ENCODE data around the gene ZMYND11. TPM values are rescaled to one million over a fixed set of nuclear protein-coding genes. Genes with fewer than 3 reads are reported as not detected.

Gene ZMYND11
- total RNA-seq, 1 experiment from 2014 or later = 40.3 TPM

GRCh38 chr10:293636-294035 is 158.4 kb downstream of the ZMYND11 start:
- TF ChIP-seq CTCF (IDR thresholded peaks at IDR 0.05; ENCODE audit: unreplicated experiment) = no peak
- intact Hi-C loops (cut with micrococcal nuclease; ENCODE audit: unreplicated experiment) = no loop called here
- CTCF ChIA-PET = interaction anchor here (1.0 kb wide), 1 partner anchor 98 kb away, joined by 3 read pairs; no protein-coding TSS in a partner anchor
- Mint-ChIP-seq H3K27me3 (ENCODE audit: unreplicated experiment) (no peaks in the 10 kb centered on the region), H3K4me3 (ENCODE audit: low read depth, unreplicated experiment) (no peak overlapping the region), H3K27ac (ENCODE audit: unreplicated experiment) (no peak overlapping the region), H3K36me3 (ENCODE audit: insufficient read depth, unreplicated experiment) (no peaks in the 10 kb centered on the region), H3K9me3 (ENCODE audit: low read depth, unreplicated experiment) (no peaks in the 10 kb centered on the region), H3K4me1 (ENCODE audit: low read depth, unreplicated experiment) (no peaks in the 10 kb centered on the region)
- no peak for DNase-seq
- no TSS peak for BruUV-seq (replicated peaks)

- Mint-ChIP-seq H3K4me1 (ENCODE audit: low read depth, unreplicated experiment) (no peaks in the 10 kb centered on the region), H3K9me3 (ENCODE audit: low read depth, unreplicated experiment) (no peaks in the 10 kb centered on the region), H3K4me3 (ENCODE audit: low read depth, unreplicated experiment) (no peak overlapping the region), H3K27ac (ENCODE audit: unreplicated experiment) (no peak overlapping the region), H3K27me3 (ENCODE audit: unreplicated experiment) (no peaks in the 10 kb centered on the region), H3K36me3 (ENCODE audit: insufficient read depth, unreplicated experiment) (no peaks in the 10 kb centered on the region)
- intact Hi-C loops (cut with micrococcal nuclease; ENCODE audit: unreplicated experiment) = no loop called here
- DNase-seq = no peak
- no TSS peak for BruUV-seq (replicated peaks)
- no peak for TF ChIP-seq CTCF (IDR thresholded peaks at IDR 0.05; ENCODE audit: unreplicated experiment)
- CTCF ChIA-PET = no interaction called here
Measured at GRCh38 chr10:297567-297966, 162.3 kb downstream of the ZMYND11 start.

GRCh38 chr10:298033-298432 is 162.8 kb downstream of the ZMYND11 start:
- Mint-ChIP-seq H3K4me3 (ENCODE audit: low read depth, unreplicated experiment) (no peak overlapping the region), H3K27ac (ENCODE audit: unreplicated experiment) (no peak overlapping the region), H3K36me3 (ENCODE audit: insufficient read depth, unreplicated experiment) (no peaks in the 10 kb centered on the region), H3K9me3 (ENCODE audit: low read depth, unreplicated experiment) (no peaks in the 10 kb centered on the region), H3K27me3 (ENCODE audit: unreplicated experiment) (no peaks in the 10 kb centered on the region), H3K4me1 (ENCODE audit: low read depth, unreplicated experiment) (no peaks in the 10 kb centered on the region)
- no peak for TF ChIP-seq CTCF (IDR thresholded peaks at IDR 0.05; ENCODE audit: unreplicated experiment)
- no TSS peak for BruUV-seq (replicated peaks)
- CTCF ChIA-PET = no interaction called here
- no peak for DNase-seq
- intact Hi-C loops (cut with micrococcal nuclease; ENCODE audit: unreplicated experiment) = no loop called here

- Mint-ChIP-seq H3K27me3 (ENCODE audit: unreplicated experiment) (no peaks in the 10 kb centered on the region), H3K4me1 (ENCODE audit: low read depth, unreplicated experiment) (no peaks in the 10 kb centered on the region), H3K9me3 (ENCODE audit: low read depth, unreplicated experiment) (no peaks in the 10 kb centered on the region), H3K4me3 (ENCODE audit: low read depth, unreplicated experiment) (no peak overlapping the region), H3K27ac (ENCODE audit: unreplicated experiment) (no peak overlapping the region), H3K36me3 (ENCODE audit: insufficient read depth, unreplicated experiment) (no peaks in the 10 kb centered on the region)
- TF ChIP-seq CTCF (IDR thresholded peaks at IDR 0.05; ENCODE audit: unreplicated experiment) = no peak
- no peak for DNase-seq
- BruUV-seq (replicated peaks) = no TSS peak
- intact Hi-C loops (cut with micrococcal nuclease; ENCODE audit: unreplicated experiment) = no loop called here
- CTCF ChIA-PET = no interaction called here
Measured at GRCh38 chr10:299512-299911, 164.3 kb downstream of the ZMYND11 start.

Measured in Calu3 (cell line).